Measurements from ENCODE around the gene ABHD6. TPM values are rescaled to one million over a fixed set of nuclear protein-coding genes. Genes with fewer than 3 reads are reported as not detected.

The ABHD6 gene
- total RNA-seq, 1 donor from 2014 or later, result 22.3 TPM

GRCh38 chr3:58340594-58341244 lies 103.1 kb downstream of the ABHD6 start:
- no peak for DNase-seq (ENCODE audit: low spot score)

GRCh38 chr3:58341376-58341775 lies 103.8 kb downstream of the ABHD6 start:
- no peak for DNase-seq (ENCODE audit: low spot score)

GRCh38 chr3:58342676-58343075 lies 105.1 kb downstream of the ABHD6 start:
- no peak for DNase-seq (ENCODE audit: low spot score)

Other genes with a start within 250 kb of the ABHD6 start
- 96.3 TPM for gene FLNB, start 229.4 kb upstream of the ABHD6 start, total RNA-seq
- gene DNASE1L3, start 26.8 kb upstream of the ABHD6 start, total RNA-seq, result 5.1 TPM
- gene RPP14, start 68.5 kb downstream of the ABHD6 start, total RNA-seq, result 16.1 TPM
- 7.6 TPM for gene HTD2, start 68.7 kb downstream of the ABHD6 start, total RNA-seq
- 32.2 TPM for gene PXK, start 95.1 kb downstream of the ABHD6 start, total RNA-seq
- gene PDHB, start 196.0 kb downstream of the ABHD6 start, total RNA-seq, result 55.2 TPM